ENCODE results near the gene PRIMPOL.

- TF ChIP-seq CTCF (IDR thresholded peaks at IDR 0.05; ENCODE audit: low read depth, low read length) (no peak), EZH2phosphoT487 (IDR thresholded peaks at IDR 0.05; ENCODE audit: low read depth) (no peak)
Measured at GRCh38 chr4:184705692-184706091, 56.2 kb downstream of the PRIMPOL start.
